Stimulated activated CD8-positive, alpha-beta memory T cell treated with anti-CD3 and anti-CD28 coated beads, Interleukin-15, amount 100 ng/mL, for 48 hours (primary cell): ENCODE measurements around the gene PKHD1.

Experiments
- DNase-seq, 2 donors: peaks; one replicate each; pipeline ENCODE4 v3.0.0-alpha.2; 2020; ENCODE audit warnings: low read depth in 2 of 2

The PKHD1 gene

DNA sequence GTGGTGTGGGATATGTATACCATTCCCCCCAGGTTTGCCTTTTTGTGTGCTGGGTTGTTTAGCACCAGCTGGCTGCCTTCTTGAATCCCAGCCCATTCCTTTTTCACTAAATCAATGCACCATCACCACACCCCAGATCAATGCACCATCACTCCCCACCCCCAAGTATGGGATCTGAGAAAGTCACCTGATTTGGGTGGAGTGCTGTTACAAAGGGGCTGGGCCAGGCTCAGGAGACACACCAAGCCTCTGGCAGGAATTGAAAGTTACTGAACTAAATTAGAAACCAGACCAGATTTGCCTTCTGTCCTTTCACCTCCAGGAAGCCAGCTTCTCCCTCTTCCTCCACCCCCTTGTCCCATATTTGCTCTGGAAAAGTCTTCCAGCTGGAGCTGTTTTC, 19.6 kb upstream of the PKHD1 start:
- no peak for DNase-seq

DNA sequence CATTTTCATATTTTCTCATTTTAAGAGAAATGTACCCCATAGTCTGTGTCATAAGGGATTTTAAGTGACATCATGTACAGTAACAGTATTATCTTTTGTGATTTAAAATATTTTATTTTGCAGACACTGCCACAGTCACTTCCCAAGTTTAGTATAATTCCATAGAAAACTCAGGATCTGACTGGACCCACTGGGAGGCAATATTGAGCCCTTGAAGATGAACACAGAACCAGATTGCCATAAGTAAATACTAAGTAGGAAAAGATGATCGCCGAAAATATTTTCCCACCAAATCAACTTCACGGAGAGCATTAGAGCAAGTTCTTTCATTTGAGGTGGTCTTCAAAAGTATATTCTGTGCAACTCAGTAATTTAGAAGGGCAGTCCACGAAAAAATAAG, 17.6 kb upstream of the PKHD1 start:
- DNase-seq, result no peak

DNA sequence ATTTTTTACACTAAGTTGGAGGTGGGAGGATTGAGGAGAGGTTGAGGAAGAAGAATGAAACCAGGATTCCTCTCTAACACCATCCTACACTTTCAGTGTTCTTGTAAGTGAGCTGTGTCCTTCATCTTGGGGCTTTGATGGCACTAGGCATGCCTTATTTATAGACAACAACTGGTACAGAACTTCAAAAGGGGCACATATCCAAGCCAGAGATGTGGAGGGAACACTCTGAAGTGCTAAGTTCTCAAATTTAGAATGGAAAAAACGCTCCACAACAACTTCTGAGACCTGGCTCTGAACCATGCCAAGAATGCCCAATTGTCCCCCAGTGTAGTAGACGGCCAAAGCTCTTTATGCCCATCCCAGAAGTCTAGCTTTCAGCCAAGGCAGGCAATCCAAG, 16.2 kb upstream of the PKHD1 start:
- DNase-seq, result no peak

DNA sequence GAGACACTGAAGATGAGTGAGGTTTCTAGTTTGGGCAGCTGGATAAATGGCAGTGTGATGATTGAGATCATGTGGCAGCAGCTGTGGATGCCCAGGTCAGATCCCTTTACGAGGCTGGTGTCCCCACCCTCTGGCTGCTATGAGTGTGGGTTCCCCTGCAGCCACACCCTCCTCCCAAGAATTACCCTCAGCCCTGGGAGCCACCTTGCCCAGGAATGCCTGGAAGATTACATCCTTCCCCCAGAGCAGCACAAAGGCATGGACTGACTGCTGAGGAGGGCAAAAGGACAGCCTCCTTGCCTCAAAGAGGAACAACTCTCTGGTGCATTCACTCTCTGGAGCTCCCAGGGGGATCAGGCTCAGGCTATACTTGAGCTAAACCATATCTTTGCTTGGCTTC, 15.0 kb upstream of the PKHD1 start:
- DNase-seq, result no peak

DNA sequence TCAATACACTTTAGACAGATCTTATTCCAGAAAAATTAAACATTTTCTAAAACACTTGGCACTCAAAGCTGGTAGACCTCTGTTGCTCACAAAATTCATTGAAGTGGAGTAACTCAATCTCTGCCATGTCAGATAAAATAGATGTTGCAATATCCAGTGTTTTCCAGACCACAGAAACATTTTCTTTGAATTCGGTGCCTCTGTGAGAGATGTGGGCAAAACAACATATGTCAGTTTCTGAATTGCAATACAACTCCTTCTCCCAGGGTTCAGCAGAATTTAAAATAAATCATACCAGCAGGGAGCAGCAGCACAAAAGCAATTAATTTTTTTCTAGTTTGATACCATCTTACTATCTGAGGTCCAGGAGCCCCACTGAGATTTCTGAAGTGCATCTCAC, 11.3 kb upstream of the PKHD1 start:
- DNase-seq, result no peak

DNA sequence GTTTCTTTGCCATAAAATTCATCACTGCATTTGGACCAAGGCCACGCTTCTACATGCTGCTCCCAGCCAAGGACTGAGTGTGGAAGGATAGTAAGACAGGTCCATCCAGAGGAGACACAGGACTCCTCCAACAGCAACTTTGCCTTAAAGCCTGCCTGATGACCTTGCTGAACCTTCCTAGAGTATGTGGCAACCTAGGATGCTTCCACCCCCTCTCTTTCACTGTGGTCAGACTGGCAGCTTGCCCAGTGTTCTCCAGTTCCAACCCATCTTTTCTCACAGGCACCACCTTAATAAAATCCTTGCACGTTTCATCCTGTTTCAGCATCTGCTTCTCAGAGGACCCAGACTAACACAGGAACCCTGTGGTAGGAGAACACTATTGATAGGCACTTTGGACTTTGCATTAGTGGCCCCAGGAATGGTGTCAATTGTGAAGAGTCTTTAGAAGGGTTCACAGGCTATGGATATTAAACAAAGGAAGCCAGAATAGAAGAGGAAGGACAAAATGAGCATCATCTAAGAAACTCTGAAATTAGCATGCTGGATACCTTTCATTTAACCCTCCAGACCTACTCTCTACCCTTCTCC, 2.4 kb upstream of the PKHD1 start:
- no peak for DNase-seq

DNA sequence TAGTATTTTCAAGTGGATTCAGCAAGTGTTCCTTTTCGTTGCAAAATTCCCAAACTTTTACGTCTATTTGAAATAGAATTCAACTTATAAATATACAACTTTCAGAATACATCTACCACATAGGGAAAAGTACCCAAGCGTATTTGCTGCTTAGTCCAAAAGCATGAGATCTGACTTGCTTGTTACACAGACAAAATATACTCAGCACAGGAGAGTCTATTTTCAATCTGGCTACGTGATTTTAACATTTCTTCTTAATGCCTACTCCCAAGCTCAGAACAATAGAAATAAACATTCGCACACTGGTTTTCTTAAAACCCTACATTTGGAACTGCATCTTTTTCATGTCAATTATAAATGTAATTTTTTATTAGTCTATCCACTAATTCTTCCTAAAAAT, 672 bp downstream of the PKHD1 start:
- no peak for DNase-seq

DNA sequence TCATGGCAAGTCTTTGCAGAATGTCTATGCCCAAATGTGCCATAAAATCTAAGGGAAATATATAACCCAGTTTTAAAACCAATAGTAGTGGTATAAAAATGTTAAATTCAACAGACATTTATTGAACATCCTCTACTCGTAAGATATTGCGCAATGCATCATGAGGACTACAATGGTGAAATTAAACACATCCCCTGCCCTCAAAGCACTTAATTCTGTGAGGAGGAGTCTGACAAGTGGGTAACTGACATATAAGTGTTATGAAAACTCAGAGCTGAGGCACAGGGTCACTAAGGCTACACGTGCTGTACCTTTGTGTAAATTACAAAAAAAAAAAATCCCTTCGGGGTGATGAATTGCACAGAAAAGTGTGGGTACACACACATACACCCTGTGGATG, 6.2 kb downstream of the PKHD1 start:
- no peak for DNase-seq

DNA sequence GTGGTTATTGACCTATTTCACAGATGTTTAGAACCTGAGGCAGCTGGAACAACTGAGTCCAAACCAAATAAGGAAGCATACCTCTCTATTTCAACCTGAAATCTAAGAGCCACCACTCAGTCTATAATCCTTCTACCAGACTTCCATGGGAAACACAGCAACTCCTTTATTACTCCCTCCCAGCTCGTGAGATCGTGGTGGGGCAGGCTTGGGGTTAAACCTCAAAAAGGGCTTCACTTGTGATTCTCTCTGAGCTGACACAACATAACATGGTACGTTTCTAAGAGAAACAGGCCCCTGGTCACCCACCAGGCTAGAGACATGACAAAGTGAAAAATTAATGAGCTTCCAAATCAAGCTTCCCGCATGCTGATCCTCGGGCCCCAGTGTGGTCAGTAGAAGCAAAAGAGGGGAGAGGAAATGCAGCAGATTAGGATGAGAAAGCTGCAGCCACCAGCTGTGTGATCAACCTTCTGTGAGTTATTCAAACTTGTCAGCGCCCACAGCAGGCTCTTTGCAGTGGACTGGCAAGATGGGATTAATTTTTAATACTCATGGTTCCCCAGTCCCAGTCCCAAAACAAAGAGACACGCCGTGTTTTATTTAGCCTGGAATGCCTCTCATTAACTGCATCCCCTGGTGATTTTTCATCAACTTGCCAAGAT, 9.3 kb downstream of the PKHD1 start:
- DNase-seq, result no peak

DNA sequence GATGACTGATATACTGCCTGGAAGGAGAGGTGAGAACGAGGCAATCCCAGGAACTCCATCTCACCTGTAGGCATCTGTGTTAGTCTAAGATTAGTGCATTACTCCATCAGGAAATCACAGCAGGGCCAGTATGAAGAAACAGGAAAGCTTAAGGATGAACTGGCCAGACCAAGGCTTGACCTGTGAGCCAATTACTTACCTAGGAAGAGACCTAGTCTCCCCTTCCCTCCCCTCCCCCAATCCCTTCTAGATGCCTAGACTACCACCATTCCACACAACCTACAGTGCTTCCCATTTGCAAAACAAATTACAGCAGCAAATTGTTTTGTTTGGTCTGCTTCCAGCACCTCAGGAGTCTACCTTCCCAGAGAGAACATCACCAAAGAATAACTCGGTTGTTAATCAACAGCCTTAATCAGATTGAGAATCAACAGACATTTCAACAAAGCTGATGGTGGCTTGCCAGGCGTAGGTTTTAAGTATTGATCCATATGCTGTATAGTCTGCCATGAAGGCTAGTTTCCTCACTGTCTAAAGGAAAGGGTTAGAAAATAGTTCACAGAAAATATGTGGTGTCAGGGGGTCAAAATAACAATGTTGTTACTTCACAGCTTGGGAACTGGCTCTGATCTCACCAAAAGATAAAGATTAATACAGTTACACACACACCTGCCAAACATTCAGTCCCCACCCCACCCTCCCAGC, 10.1 kb downstream of the PKHD1 start:
- DNase-seq, result no peak

DNA sequence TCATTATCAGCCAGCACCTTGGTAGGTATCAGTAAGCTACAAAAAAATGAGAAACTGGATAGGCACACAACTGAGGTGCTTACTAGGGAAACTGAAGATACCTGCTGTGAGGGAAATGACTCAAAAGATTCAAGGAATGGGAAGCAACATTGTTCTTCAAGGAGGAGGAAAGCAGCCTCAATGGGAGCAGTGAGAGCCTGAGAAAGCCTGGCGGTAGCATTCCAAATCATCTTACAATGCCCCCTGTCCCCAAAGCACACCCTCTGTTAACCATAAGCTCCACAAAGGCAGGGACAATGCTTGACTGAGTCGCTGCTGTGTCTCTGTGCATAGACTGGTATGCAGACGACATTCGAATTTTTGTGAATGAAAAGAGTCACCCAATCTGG, 10.6 kb downstream of the PKHD1 start:
- DNase-seq, result no peak

DNA sequence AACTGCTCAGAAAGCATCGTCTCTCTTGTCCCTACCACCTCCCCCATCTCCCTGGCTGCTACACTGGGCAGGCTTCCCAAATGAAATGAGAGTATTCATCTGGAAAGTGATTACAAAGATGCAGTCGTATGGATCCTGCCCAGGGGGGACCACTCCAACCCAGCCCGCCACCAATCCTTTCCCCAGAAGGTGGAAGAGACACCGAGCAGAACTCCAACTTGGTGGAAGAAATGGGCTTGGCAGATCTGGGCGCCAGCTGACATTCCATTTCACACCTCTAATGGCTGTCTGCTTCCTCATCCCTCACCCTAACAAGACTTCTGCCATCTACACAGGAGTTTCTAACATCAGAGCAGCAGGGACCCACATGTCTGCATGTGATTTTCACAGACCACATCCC, 12.7 kb downstream of the PKHD1 start:
- no peak for DNase-seq

DNA sequence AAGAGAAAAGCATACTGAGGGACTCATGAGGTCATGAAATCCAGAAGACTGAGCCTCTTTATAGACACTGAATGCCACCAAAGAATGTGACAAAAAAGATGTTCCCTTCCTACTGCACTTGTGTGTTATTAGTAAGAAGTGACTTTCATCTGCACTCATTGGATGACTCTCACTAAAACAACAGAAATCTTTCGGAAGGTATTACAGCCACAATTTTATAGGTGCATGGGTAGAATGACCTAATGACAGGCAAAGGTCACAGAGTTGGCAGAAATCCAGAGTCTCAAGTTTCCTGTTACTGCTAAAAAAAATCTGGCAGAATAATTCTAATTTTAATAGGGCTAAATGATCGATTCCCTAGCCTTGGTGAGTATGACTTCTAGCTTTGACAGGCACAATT, 13.3 kb downstream of the PKHD1 start:
- DNase-seq, result no peak

DNA sequence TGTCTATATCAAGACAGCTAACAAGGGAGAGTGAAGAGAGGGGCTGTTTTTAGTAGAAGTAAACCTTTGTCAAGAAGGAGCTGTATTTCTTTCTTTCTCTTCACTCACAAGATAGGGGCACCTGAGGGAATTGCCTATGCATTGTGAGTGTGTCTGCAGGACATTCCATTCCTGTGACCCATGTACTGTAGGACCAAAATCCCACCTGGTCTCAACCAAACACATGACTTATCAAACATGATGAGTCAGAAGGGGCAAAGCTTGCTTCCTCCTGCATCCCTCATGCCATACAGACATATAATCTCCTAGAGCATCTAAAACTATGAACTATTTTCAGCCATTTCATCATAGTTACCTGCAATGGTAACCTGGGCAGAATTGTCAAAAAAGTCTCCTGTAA, 21.8 kb downstream of the PKHD1 start:
- DNase-seq, result no peak

DNA sequence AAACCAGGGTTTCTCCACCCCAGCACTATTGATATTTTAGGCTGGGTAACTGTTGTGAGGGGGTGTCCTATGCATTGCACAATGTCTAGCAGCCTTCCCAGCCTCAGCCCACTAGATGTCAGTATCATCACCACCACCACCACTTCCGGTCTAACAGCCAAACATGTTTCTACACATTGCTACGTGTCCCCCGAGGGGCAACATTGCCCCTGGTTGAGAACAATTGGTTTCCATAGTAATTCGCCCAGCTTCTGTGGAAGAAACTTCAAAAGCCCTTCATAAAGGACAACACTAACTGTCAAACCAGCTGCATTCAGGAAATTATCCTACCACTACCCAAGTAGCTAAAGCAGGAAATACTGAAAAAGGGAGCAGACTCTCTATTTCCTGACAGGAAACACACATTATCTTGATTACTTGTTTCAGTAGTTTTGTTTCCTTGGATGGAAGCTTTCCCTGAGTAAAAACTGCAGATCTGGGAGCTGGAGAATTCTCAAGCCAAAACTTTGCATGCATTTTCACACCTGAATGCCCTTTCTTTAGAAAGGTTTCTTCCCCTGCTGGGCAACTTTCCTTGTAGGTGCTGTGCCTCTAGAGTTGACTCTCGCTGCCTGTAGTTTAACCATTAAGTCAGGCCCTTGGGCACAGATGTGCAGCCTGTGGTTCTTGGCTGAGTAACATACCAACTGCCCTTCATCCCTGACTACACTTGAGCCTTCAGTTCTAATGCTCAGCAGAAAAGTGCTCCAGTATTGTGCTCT, 23.6 kb downstream of the PKHD1 start:
- DNase-seq, result peak; percentile 30 to 39

DNA sequence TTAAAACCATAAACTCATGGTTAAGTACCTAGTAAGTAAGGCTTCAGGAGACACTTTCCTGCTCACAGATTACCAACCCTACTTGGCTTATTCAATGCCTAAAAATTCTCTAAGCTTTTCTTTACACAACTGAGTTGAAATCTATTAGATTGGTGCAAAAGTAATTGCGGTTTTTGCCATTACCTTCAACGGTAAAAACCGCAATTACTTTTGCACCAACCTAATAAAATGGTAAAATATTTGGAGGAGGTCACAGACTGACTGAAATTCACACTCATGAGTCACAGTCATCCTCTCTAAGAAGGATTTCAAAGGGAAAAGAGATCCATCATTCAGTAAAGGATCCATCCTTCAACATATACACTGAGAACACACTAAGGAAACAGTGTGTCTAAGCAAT, 25.9 kb downstream of the PKHD1 start:
- DNase-seq, result no peak

DNA sequence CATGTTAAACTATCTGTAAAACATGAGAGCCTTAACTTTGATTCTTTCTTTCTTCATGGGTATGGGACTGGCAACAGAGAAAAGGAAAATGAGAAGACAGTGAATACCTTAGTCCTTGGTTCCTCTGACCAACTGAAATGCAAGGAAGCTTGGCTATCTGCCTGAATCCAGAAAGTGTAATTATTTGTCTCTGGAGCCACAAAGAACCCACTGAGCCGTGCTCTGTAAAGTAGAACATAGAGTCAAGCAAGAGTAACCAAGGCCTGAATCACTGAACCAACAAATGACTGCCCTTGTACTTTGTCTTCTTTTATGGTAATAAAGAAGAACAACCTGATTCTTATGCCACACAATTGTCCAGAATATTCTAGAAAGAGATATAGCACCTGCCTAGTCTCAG, 27.6 kb downstream of the PKHD1 start:
- DNase-seq, result no peak

DNA sequence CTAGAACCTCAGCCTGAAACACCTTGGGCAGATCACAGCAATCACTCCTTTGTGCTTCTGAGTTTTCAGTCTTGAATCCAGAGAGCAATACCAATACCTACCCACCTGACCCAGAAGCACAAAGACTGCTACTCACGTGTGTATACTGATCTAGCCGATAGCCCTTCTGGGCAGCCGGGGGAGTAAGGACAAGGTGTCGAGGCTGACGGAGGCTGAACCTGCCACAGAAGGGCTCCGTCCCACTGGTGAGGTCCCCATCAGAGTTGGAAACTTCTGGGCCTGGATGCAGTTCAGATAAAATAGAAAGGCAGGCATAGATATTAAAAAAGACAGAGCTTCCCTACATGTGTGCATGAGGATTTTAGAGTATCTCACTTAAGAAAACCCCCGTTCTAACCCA, 32.0 kb downstream of the PKHD1 start:
- no peak for DNase-seq

DNA sequence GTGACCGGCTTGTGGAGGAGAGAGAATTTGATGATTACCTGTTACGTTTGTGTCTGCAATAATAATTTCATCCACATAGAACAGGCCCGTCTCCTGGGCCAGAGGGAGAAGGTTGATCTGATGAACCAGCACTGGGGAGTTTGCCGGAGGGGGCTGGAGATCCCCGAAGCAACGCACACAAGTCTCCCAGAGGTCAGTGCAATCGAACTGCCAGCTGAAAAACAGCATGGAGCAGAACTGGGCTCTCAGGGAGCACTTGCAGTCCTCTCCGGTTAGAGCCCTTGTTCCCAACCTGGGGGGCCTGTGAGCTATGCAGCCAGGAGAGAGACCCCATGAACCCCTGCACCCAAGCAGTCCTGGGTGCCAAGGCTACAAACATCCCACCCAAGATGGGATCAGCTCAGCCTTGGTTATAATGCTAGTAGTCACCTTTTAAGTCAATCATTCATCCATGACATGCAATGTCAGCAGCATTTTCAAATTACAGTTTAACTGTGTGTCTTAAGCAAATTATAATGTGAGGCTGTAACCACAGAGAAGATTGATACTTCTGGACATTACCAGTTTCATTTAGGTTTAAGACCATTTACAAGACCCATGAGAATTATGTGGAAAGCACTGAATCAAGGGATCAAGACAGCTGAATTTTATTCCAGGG, 34.2 kb downstream of the PKHD1 start:
- DNase-seq, result no peak

DNA sequence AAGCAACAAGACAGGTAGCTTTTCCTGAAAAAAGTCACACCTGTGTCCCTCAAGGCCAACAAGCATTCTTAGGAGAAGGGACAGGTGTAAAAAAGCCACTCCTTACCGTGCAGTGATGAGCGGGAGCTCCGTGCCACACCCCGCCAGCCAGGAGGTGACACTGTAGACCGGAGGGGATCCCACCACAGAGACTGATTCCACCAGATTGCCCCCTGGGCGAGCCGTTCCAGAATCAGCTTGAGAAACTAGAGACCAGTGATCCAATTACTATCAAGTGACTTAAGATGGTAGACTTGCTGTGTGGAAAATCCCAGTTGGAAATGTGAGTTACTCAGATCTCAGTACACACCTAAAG, 37.4 kb downstream of the PKHD1 start:
- DNase-seq, result no peak

DNA sequence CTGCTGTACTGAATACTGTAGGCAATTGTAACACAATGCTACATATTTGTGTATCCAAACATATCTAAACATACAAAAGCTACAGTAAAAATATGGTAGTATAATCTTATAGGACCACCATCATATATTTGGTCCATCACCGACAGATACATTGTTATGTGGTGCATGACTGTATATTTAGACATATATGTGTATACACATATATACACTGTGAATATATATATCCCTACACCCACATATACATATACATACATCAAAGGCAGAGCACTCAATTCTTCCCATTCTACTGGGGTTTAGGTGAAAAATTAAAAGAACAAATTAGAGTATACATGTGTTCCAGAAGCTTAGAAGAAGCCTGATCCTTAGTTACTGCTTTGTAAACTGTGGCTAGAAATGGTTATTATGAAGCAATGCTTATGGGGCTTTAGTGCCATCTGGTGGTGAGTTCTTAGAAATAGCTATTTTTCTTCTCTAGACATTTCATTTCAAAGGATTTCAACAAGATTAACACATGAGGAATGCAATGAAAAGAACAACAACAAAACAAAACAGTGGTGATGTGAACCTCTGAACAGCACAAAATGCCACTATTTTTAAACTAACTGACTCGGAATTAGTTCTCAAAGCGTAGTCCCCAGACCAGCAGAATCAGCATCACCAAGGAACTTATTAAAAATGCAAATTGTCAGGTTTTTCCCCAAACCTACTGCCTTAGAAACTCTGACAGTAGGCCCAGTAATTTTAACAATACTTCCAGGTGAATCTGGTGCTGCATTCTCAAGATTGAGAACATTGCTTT, 38.0 kb downstream of the PKHD1 start:
- DNase-seq, result no peak

DNA sequence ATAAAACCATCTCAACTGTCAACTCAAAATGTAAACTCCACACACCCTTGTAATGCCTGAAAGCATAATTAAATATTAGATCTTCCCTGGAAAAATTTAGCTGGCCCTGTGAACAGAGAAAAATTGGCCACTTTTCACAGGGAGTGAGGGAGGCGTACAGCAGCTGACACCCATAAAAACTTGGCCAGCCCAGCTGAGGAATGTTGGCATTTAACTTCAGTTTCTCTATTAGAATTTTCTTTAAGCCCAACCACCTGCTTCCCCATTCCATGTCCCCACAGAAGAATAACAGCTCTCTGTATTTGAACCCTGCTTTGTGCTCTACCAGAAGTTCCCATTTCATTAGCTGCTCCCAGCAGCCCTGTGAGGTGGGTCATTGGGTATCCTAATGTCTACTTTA, 41.0 kb downstream of the PKHD1 start:
- DNase-seq, result no peak
